ENCODE results near the gene MAT2B.
A peak's percentile ranks its signal among the peaks of the same experiment; 100 is the strongest.

The MAT2B gene

DNA sequence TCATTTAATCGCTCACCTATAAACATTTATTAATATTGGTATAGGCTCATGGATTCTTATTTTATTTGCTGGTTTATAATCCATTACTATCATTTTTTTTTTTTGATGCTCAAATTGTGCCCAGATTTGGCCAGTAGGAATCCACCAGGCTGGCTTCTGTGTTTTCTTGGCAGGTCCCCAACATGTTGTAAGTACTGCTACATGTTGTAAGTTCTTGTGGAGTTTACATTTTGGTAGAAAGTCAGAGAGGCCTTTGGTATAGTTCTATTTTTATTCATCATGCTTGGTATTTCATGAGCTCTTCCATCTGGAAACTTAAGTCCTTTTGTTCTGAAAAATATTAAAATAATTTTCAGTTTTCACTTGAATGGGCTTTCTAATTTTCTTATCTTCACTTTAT lies 47.1 kb downstream of the MAT2B start:
- H3K27me3 ChIP-seq (ENCODE audit: insufficient read depth, low read length) = no peaks in the 10 kb centered on the region
- H3K9ac ChIP-seq (ENCODE audit: low read depth, low read length) = no peak overlapping the region
- peaks cover 5% of the 10 kb centered on the region; the same call in 1 of the 2 replicates for H3K9me3 ChIP-seq (ENCODE audit: insufficient read depth, low read depth, low read length)
- no peaks in the 10 kb centered on the region for H3K4me1 ChIP-seq (ENCODE audit: insufficient read depth, low read length)
- no peak overlapping the region for H3K4me3 ChIP-seq (ENCODE audit: low read length)
- no peak overlapping the region for H3K27ac ChIP-seq (ENCODE audit: low read depth, low read length)
- no CpG with 5 or more reads among the region's 1 CpG for WGBS
- H3K36me3 ChIP-seq (ENCODE audit: insufficient read depth, low read length) = no peaks in the 10 kb centered on the region

DNA sequence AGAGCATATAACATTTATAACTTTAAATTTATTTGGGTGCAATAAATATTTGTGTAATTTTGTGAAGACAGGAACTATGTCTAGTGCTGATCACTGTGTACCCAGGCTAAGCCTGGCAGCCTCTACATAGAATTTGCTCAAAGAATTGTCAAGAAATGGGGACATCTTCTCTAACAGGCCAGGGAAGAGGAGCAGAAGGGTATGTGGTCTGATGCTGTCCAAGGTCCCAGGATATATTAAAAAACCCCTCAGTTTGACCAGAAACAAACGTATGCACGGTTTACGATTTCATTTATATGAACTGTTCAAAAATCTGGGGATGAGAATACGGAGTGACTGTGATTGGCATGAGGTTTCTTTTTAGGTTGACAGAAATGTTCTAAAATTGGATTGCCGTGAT lies 55.9 kb downstream of the MAT2B start:
- peaks cover 16% of the 10 kb centered on the region for H3K27me3 ChIP-seq (ENCODE audit: insufficient read depth, low read length)
- WGBS = 95% methylated on average over 4 of the region's 5 CpGs
- no peak overlapping the region for H3K9ac ChIP-seq (ENCODE audit: low read depth, low read length)

DNA sequence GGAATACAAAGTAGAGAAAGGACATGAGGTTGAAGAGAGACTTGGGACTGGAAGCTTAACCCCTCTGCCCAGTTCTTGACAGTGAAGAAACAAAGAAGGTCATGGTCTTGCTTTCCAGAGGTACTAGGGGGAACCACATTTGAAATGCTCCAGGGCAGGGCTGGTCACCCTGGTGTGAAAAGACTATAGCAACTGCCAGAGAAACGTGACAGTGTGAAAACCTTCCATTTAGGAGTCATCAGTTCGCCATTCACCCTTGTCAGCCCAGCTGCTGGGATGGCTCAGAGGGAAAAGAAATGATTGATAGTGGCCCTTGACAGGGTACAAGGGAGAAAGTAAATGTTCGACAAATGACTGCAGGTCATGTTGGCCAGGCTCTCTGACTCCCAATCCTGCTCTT lies 56.7 kb downstream of the MAT2B start:
- H3K9me3 ChIP-seq (ENCODE audit: insufficient read depth, low read depth, low read length) = no peaks in the 10 kb centered on the region
- H3K9ac ChIP-seq (ENCODE audit: low read depth, low read length) = no peak overlapping the region
- H3K27me3 ChIP-seq (ENCODE audit: insufficient read depth, low read length) = peaks cover 23% of the 10 kb centered on the region
- 75% methylated on average over 3 of the region's 3 CpGs for WGBS
- H3K27ac ChIP-seq (ENCODE audit: low read depth, low read length) = no peak overlapping the region
- no peaks in the 10 kb centered on the region for H3K36me3 ChIP-seq (ENCODE audit: insufficient read depth, low read length)
- no peak overlapping the region for H3K4me3 ChIP-seq (ENCODE audit: low read length)
- peaks cover 32% of the 10 kb centered on the region for H3K4me1 ChIP-seq (ENCODE audit: insufficient read depth, low read length)

More for the DNA sequence above, 55.9 kb downstream of the MAT2B start:
- H3K9me3 ChIP-seq (ENCODE audit: insufficient read depth, low read depth, low read length) = peaks cover 4% of the 10 kb centered on the region; the same call in 1 of the 2 replicates
- no peaks in the 10 kb centered on the region for H3K36me3 ChIP-seq (ENCODE audit: insufficient read depth, low read length)
- peaks cover 25% of the 10 kb centered on the region for H3K4me1 ChIP-seq (ENCODE audit: insufficient read depth, low read length)
- H3K27ac ChIP-seq (ENCODE audit: low read depth, low read length) = no peak overlapping the region
- H3K4me3 ChIP-seq (ENCODE audit: low read length) = no peak overlapping the region

DNA sequence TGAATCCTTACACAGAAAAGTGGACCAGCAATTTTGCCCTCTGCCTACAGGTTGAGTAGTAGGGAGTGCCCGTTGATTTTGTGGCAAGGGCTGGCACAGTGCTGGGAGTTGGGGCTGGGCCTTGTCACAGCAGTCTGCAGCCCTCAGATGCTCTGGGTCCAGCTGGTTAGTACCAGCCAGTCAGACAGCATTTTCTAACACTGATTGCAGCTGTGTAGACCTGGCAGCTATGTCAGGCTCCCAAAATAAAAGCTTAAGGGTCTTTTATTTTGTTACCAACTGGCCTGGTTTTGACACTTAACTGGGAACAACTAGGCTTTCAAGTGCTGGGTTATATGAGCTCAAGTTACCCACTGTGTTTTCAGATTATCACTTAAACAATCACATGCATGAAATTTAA lies 57.7 kb downstream of the MAT2B start:
- Histone ChIP-seq H3K9ac (ENCODE audit: low read depth, low read length) (no peak overlapping the region), H3K9me3 (ENCODE audit: insufficient read depth, low read depth, low read length) (no peaks in the 10 kb centered on the region), H3K27ac (ENCODE audit: low read depth, low read length) (no peak overlapping the region), H3K4me3 (ENCODE audit: low read length) (no peak overlapping the region), H3K4me1 (ENCODE audit: insufficient read depth, low read length) (peaks cover 38% of the 10 kb centered on the region), H3K36me3 (ENCODE audit: insufficient read depth, low read length) (no peaks in the 10 kb centered on the region), H3K27me3 (ENCODE audit: insufficient read depth, low read length) (peaks cover 33% of the 10 kb centered on the region)
- 92% methylated on average over 1 of the region's 1 CpG for WGBS

DNA sequence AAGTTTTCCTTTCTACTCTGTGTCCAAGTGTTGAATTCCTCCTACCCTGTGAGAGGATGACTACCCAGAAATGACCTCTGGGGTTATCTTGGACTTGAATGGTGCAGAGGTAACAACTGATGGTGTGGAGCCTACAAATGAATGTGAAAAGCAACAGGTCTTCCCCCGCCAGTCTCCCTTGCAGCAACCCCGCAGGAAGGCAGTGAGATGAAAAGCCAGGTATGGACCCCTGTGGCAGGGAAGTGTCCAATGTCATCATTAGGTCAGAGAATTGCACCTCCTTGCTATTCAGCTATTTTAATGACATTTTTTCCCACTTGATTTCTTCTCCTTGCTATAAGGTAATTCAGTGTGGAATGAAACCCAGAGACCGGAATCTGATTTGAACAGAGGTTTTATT lies 58.5 kb downstream of the MAT2B start:
- peaks cover 37% of the 10 kb centered on the region for H3K27me3 ChIP-seq (ENCODE audit: insufficient read depth, low read length)
- H3K9ac ChIP-seq (ENCODE audit: low read depth, low read length) = no peak overlapping the region
- H3K4me3 ChIP-seq (ENCODE audit: low read length) = peak overlapping the region; percentile 12; the same call in 1 of the 2 replicates
- WGBS = 26% methylated on average over 2 of the region's 3 CpGs
- H3K9me3 ChIP-seq (ENCODE audit: insufficient read depth, low read depth, low read length) = no peaks in the 10 kb centered on the region
- peaks cover 38% of the 10 kb centered on the region for H3K4me1 ChIP-seq (ENCODE audit: insufficient read depth, low read length)
- H3K27ac ChIP-seq (ENCODE audit: low read depth, low read length) = no peak overlapping the region
- no peaks in the 10 kb centered on the region for H3K36me3 ChIP-seq (ENCODE audit: insufficient read depth, low read length)

DNA sequence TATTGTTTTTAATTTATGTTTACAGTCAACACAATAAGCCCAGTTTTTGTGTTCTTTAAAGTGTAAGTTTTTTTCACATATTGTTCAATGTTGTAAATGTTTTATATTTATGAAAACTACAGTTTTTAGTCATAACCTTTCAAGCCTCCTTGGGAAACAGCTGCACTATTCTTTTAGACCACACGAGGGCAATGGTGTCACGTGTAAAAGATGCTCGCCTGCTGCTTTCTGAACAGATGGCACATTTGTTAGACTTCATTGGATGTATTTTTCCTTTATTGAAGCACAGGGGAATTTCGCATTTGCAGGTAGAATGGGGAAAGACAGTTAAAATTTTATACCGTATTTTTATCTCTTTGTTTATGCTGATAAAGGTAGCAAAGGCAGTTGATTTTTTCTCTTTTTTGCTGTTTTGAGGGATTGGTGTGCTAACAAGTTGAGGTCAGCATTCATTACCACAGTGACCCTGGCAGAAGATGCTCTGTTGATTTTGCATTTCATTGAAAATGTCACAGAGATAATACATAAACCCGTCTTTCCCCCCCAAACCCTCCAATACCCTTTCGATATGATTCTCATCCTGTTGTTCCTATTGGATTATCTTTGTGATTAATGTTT lies 59.0 kb downstream of the MAT2B start:
- no peaks in the 10 kb centered on the region for H3K9me3 ChIP-seq (ENCODE audit: insufficient read depth, low read depth, low read length)
- H3K9ac ChIP-seq (ENCODE audit: low read depth, low read length) = no peak overlapping the region
- H3K27ac ChIP-seq (ENCODE audit: low read depth, low read length) = no peak overlapping the region
- H3K4me3 ChIP-seq (ENCODE audit: low read length) = no peak overlapping the region
- H3K27me3 ChIP-seq (ENCODE audit: insufficient read depth, low read length) = peaks cover 37% of the 10 kb centered on the region
- H3K4me1 ChIP-seq (ENCODE audit: insufficient read depth, low read length) = peaks cover 39% of the 10 kb centered on the region
- WGBS = 24% methylated on average over 7 of the region's 7 CpGs
- H3K36me3 ChIP-seq (ENCODE audit: insufficient read depth, low read length) = no peaks in the 10 kb centered on the region

DNA sequence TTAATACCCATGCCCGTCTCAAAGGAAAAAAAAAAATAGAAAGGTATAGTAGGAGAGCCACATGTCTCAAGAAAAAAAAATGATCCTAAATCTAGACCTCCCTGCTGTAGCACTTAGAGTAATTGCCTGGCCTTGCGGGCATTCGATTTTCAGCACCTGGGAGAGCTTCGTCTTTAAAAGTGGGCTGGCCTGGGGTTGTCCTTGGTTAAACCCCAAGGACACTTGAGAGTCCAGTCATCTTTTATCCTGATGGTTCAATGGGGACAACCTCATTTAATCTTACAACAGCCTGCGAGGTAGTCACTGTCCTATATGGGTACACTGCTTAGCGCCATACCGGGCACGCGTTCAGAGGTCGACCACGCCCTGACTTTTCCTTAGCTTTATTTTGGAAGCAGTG lies 60.1 kb downstream of the MAT2B start:
- 5% methylated on average over 10 of the region's 11 CpGs for WGBS
- Histone ChIP-seq H3K4me1 (ENCODE audit: insufficient read depth, low read length) (peaks cover 43% of the 10 kb centered on the region), H3K4me3 (ENCODE audit: low read length) (peak overlapping the region; percentile 52), H3K27me3 (ENCODE audit: insufficient read depth, low read length) (peaks cover 37% of the 10 kb centered on the region), H3K9me3 (ENCODE audit: insufficient read depth, low read depth, low read length) (no peaks in the 10 kb centered on the region), H3K9ac (ENCODE audit: low read depth, low read length) (no peak overlapping the region; the same call in 1 of the 2 replicates), H3K27ac (ENCODE audit: low read depth, low read length) (peak overlapping the region; percentile 43; the same call in 1 of the 2 replicates), H3K36me3 (ENCODE audit: insufficient read depth, low read length) (no peaks in the 10 kb centered on the region)

DNA sequence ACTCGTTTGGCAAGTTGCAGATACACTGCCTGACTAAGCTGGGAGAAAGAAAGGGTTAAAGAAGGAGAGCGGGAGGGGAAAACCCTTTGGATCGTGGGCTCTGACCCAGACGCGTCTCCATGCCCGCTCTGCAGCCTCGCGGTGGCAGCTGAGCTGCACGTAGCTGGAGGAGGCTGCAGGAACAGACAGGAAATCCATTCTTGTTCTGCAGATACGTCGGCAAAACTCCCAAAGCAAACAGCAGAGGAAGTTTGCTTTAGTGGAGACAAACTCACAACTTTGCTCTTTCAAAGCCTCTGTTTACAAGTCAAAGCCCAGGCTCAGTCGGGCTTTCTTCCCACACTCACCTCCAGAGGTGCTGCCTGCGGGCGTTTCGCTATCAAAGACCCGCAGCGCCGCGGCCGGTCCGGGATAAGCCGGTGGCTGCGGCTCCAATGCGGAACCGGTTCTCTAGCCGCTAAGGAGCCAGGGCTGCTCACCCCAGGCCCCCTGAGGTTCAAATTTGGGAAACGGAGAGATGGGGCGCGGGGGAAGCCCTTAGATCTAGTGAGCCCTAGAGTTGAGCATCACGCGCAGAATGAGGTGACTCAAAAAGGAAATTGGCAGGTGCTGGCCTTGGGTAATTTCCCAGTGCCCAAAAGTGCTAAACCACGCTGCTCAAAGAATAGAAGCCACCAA lies 60.7 kb downstream of the MAT2B start:
- peaks cover 43% of the 10 kb centered on the region for H3K4me1 ChIP-seq (ENCODE audit: insufficient read depth, low read length)
- peaks cover 37% of the 10 kb centered on the region for H3K27me3 ChIP-seq (ENCODE audit: insufficient read depth, low read length)
- H3K4me3 ChIP-seq (ENCODE audit: low read length) = peak overlapping the region; percentile 52

DNA sequence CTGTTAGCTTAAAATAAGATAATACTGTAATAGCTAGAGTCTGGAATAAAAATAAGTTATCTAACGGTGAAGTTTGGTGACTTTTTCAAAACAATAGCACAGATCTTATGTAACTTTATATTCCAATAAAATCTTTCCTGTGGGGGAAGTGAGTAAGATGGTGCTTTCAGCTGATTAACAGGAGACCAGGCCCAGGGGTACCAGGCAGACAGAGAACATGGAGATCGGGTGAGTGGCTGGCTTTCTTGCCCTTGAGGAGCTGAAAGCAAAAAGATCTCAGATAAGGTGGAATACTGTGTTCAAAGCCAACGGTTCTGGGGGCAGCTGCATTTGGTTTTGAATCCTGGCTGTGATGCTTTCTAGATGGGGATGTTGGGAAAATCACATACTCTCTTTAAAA lies 61.3 kb downstream of the MAT2B start:
- Histone ChIP-seq H3K9ac (ENCODE audit: low read depth, low read length) (no peak overlapping the region), H3K4me1 (ENCODE audit: insufficient read depth, low read length) (peaks cover 43% of the 10 kb centered on the region), H3K27ac (ENCODE audit: low read depth, low read length) (no peak overlapping the region), H3K4me3 (ENCODE audit: low read length) (peak overlapping the region; percentile 52), H3K27me3 (ENCODE audit: insufficient read depth, low read length) (peaks cover 37% of the 10 kb centered on the region), H3K9me3 (ENCODE audit: insufficient read depth, low read depth, low read length) (no peaks in the 10 kb centered on the region), H3K36me3 (ENCODE audit: insufficient read depth, low read length) (no peaks in the 10 kb centered on the region)
- 35% methylated on average over 3 of the region's 3 CpGs for WGBS

More for the DNA sequence above, 60.7 kb downstream of the MAT2B start:
- no peak overlapping the region; the same call in 1 of the 2 replicates for H3K9ac ChIP-seq (ENCODE audit: low read depth, low read length)
- WGBS = 3% methylated on average over 32 of the region's 32 CpGs
- peak overlapping the region; percentile 43; the same call in 1 of the 2 replicates for H3K27ac ChIP-seq (ENCODE audit: low read depth, low read length)
- H3K9me3 ChIP-seq (ENCODE audit: insufficient read depth, low read depth, low read length) = no peaks in the 10 kb centered on the region
- H3K36me3 ChIP-seq (ENCODE audit: insufficient read depth, low read length) = no peaks in the 10 kb centered on the region

DNA sequence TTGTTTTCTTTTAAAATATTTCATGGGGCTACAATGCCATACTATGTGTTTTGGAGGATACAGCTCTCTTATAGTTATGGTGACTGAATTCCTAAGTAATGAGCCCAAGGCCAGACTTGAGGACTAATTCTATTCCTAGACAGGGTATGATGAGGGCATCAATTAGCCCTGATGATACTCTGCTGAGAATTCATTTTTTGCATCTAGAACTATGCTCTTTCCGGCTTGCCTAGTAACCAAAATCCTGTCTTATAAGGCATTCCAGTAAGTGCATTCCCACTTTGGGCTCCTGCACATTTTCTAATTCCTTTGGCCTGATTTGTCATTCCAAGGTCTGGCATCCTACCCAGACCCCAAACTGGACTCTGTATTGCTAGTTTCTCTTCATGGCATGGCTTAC lies 62.4 kb downstream of the MAT2B start:
- peaks cover 43% of the 10 kb centered on the region for H3K4me1 ChIP-seq (ENCODE audit: insufficient read depth, low read length)
- no peak overlapping the region for H3K4me3 ChIP-seq (ENCODE audit: low read length)
- no peak overlapping the region for H3K27ac ChIP-seq (ENCODE audit: low read depth, low read length)
- H3K27me3 ChIP-seq (ENCODE audit: insufficient read depth, low read length) = peaks cover 37% of the 10 kb centered on the region
- 87% methylated on average over 1 of the region's 1 CpG for WGBS
- H3K36me3 ChIP-seq (ENCODE audit: insufficient read depth, low read length) = no peaks in the 10 kb centered on the region
- H3K9ac ChIP-seq (ENCODE audit: low read depth, low read length) = no peak overlapping the region
- H3K9me3 ChIP-seq (ENCODE audit: insufficient read depth, low read depth, low read length) = no peaks in the 10 kb centered on the region

All from HUES64 (cell line).